ENCODE data around the gene ADAMTS14.
A peak's percentile ranks its signal among the peaks of the same experiment; 100 is the strongest.
"Not testable (repeated sequence)": the region's sequence is repeated elsewhere in the genome, so short reads cannot be mapped to it uniquely, and the experiment has no call there.

Gene ADAMTS14

GRCh38 chr10:70672165-70673042 lies at the start of gene ADAMTS14:
ADAMTS14 (plus strand) TSS chr10:70672506; CDS start chr10:70672803, 297 bp downstream.
- peak; percentile 16 for DNase-seq

GRCh38 chr10:70622541-70622940 lies 49.8 kb upstream of the ADAMTS14 start:
- DNase-seq = no peak

GRCh38 chr10:70622981-70623844 lies 49.1 kb upstream of the ADAMTS14 start:
- no peak for DNase-seq

GRCh38 chr10:70626056-70626455 lies 46.2 kb upstream of the ADAMTS14 start:
- DNase-seq = no peak

- DNase-seq = no peak
Measured at GRCh38 chr10:70629338-70629737, 43.0 kb upstream of the ADAMTS14 start.

GRCh38 chr10:70631735-70632134 lies 40.6 kb upstream of the ADAMTS14 start:
- DNase-seq = not testable (repeated sequence)

GRCh38 chr10:70634011-70634410 lies 38.3 kb upstream of the ADAMTS14 start:
- DNase-seq = no peak

- not testable (repeated sequence) for DNase-seq
Measured at GRCh38 chr10:70634515-70634914, 37.8 kb upstream of the ADAMTS14 start.

GRCh38 chr10:70639640-70640383 lies 32.5 kb upstream of the ADAMTS14 start:
- not testable (repeated sequence) for DNase-seq

GRCh38 chr10:70643272-70643671 lies 29.0 kb upstream of the ADAMTS14 start:
- not testable (repeated sequence) for DNase-seq

GRCh38 chr10:70644959-70645358 lies 27.3 kb upstream of the ADAMTS14 start:
- not testable (repeated sequence) for DNase-seq

GRCh38 chr10:70647086-70647485 lies 25.2 kb upstream of the ADAMTS14 start:
- DNase-seq = no peak

- no peak for DNase-seq
Measured at GRCh38 chr10:70648427-70648826, 23.9 kb upstream of the ADAMTS14 start.

GRCh38 chr10:70649526-70649925 lies 22.8 kb upstream of the ADAMTS14 start:
- DNase-seq = no peak

- no peak for DNase-seq
Measured at GRCh38 chr10:70650104-70650503, 22.2 kb upstream of the ADAMTS14 start.

GRCh38 chr10:70650718-70651117 lies 21.6 kb upstream of the ADAMTS14 start:
- DNase-seq = no peak

- DNase-seq = no peak
Measured at GRCh38 chr10:70651661-70652060, 20.6 kb upstream of the ADAMTS14 start.

- no peak for DNase-seq
Measured at GRCh38 chr10:70652761-70653657, 19.3 kb upstream of the ADAMTS14 start.

GRCh38 chr10:70655316-70655715 lies 17.0 kb upstream of the ADAMTS14 start:
- DNase-seq = no peak

- DNase-seq = no peak
Measured at GRCh38 chr10:70656489-70656888, 15.8 kb upstream of the ADAMTS14 start.

- no peak for DNase-seq
Measured at GRCh38 chr10:70657041-70657440, 15.3 kb upstream of the ADAMTS14 start.

All from NCI-H1092 treated with DMSO at 0.1 percent for 48 hours (cell line).